H9 (cell line): ENCODE measurements around the gene RNLS. TPM values are rescaled to one million over a fixed set of nuclear protein-coding genes. Genes with fewer than 3 reads are reported as not detected.

ENCODE experiments used
- DNase-seq: peaks from one replicate; pipeline ENCODE4 v3.0.0-alpha.2; 2017
- H2AFZ ChIP-seq: one replicate; pipeline ENCODE4 v1.6.1; 2013; ENCODE audit warnings: mild to moderate bottlenecking, low read length, control low read depth, moderate library complexity
- H2AK5ac ChIP-seq: 2 replicates; pipeline ENCODE4 v1.6.1; 2013; ENCODE audit warnings: low read length, control low read depth, mixed read lengths; ENCODE audit not compliant: insufficient read length
- H2BK120ac ChIP-seq: one replicate; pipeline ENCODE4 v1.6.1; 2013; ENCODE audit warnings: low read depth, mild to moderate bottlenecking, low read length, control low read depth, inconsistent platforms; ENCODE audit not compliant: poor library complexity, severe bottlenecking
- H2BK12ac ChIP-seq: 2 replicates; pipeline ENCODE4 v1.6.1; 2013; ENCODE audit warnings: low read length, control low read depth, mixed read lengths, low read depth; ENCODE audit not compliant: insufficient read length
- H2BK15ac ChIP-seq: 2 replicates; pipeline ENCODE4 v1.6.1; 2013; ENCODE audit warnings: low read depth, low read length, control low read depth
- H2BK20ac ChIP-seq: one replicate; pipeline ENCODE4 v1.6.1; 2013; ENCODE audit warnings: low read depth, mild to moderate bottlenecking, low read length, control low read depth, inconsistent platforms; ENCODE audit not compliant: poor library complexity, severe bottlenecking
- H2BK5ac ChIP-seq: 2 replicates; pipeline ENCODE4 v1.6.1; 2013; ENCODE audit warnings: low read length, control low read depth, mixed read lengths; ENCODE audit not compliant: insufficient read length
- H3K14ac ChIP-seq: 2 replicates; pipeline ENCODE4 v1.6.1; 2013; ENCODE audit warnings: low read length, control low read depth; ENCODE audit not compliant: insufficient read depth
- H3K18ac ChIP-seq: 2 replicates; pipeline ENCODE4 v1.6.1; 2013; ENCODE audit warnings: low read depth, mild to moderate bottlenecking, mixed read lengths, low read length, control low read depth; ENCODE audit not compliant: insufficient read length
- H3K23ac ChIP-seq: 2 replicates; pipeline ENCODE4 v1.6.1; 2013; ENCODE audit warnings: low read length, control low read depth, mixed read lengths, low read depth; ENCODE audit not compliant: insufficient read length
- H3K23me2 ChIP-seq: 2 replicates; pipeline ENCODE4 v1.6.1; 2013; ENCODE audit warnings: low read depth, mild to moderate bottlenecking, mixed read lengths, low read length, control low read depth; ENCODE audit not compliant: insufficient read length, poor library complexity, severe bottlenecking
- H3K27ac ChIP-seq: 2 replicates; pipeline ENCODE4 v1.5.1; 2013; ENCODE audit warnings: low read length, control low read depth, mixed read lengths, low read depth; ENCODE audit not compliant: insufficient read length
- H3K27me3 ChIP-seq: 2 replicates; pipeline ENCODE4 v1.6.1; 2013; ENCODE audit warnings: low read length, control low read depth, inconsistent platforms; ENCODE audit not compliant: insufficient read depth
- H3K4ac ChIP-seq: 2 replicates; pipeline ENCODE4 v1.6.1; 2013; ENCODE audit warnings: low read depth, mild to moderate bottlenecking, control low read depth, inconsistent platforms, low read length, moderate library complexity
- H3K4me1 ChIP-seq: 2 replicates; pipeline ENCODE4 v1.6.1; 2013; ENCODE audit warnings: low read length, control low read depth, inconsistent platforms; ENCODE audit not compliant: insufficient read depth
- H3K4me2 ChIP-seq: 2 replicates; pipeline ENCODE4 v1.6.1; 2013; ENCODE audit warnings: low read length, control low read depth, mixed read lengths; ENCODE audit not compliant: insufficient read length, insufficient read depth
- H3K56ac ChIP-seq: 2 replicates; pipeline ENCODE4 v1.6.1; 2013; ENCODE audit warnings: low read depth, mild to moderate bottlenecking, mixed read lengths, low read length, control low read depth; ENCODE audit not compliant: insufficient read length
- H3K79me1 ChIP-seq: 2 replicates; pipeline ENCODE4 v1.6.1; 2013; ENCODE audit warnings: low read depth, mild to moderate bottlenecking, moderate library complexity, low read length, control low read depth, inconsistent platforms; ENCODE audit not compliant: insufficient read depth, poor library complexity, severe bottlenecking
- H3K79me2 ChIP-seq: 2 replicates; pipeline ENCODE4 v1.6.1; 2013; ENCODE audit warnings: low read length, control low read depth, inconsistent platforms; ENCODE audit not compliant: insufficient read depth
- H3K9ac ChIP-seq: 2 replicates; pipeline ENCODE4 v1.6.1; 2013; ENCODE audit warnings: low read length, control low read depth, mixed read lengths; ENCODE audit not compliant: insufficient read length; ENCODE audit errors: extremely low read depth
- H3K9me3 ChIP-seq: one replicate; pipeline ENCODE4 v1.6.1; 2013; ENCODE audit warnings: low read depth, low read length, inconsistent platforms; ENCODE audit not compliant: control insufficient read depth
- H3T11ph ChIP-seq: one replicate; pipeline ENCODE4 v1.6.1; 2013; ENCODE audit warnings: mild to moderate bottlenecking, low read length, control low read depth, inconsistent platforms
- H4K20me1 ChIP-seq: one replicate; pipeline ENCODE4 v1.6.1; 2013; ENCODE audit not compliant: control insufficient read depth, insufficient read length, insufficient read depth
- H4K5ac ChIP-seq: 2 replicates; pipeline ENCODE4 v1.6.1; 2013; ENCODE audit warnings: low read depth, mild to moderate bottlenecking, mixed read lengths, low read length, control low read depth; ENCODE audit not compliant: insufficient read length
- H4K8ac ChIP-seq: replicated peaks from 2 replicates; pipeline ENCODE4 v1.6.1; 2013; ENCODE audit warnings: low read length, control low read depth, mixed read lengths, low read depth; ENCODE audit not compliant: insufficient read length
- H4K91ac ChIP-seq: 2 replicates; pipeline ENCODE4 v1.6.1; 2013; ENCODE audit warnings: low read depth, mild to moderate bottlenecking, moderate library complexity, mixed read lengths, low read length, control low read depth; ENCODE audit not compliant: insufficient read length
- H3K27ac Mint-ChIP-seq, 3 experiments: 2 replicates in 2 of 3; 3 replicates in 1 of 3; pipeline ENCODE4 v1.8.0; 2020 to 2021; ENCODE audit warnings: mixed read lengths in 3 of 3, mild to moderate bottlenecking in 1 of 3, moderate library complexity in 1 of 3
- H3K27me3 Mint-ChIP-seq: 2 replicates; pipeline ENCODE4 v1.8.0; 2021; ENCODE audit warnings: low read depth, mild to moderate bottlenecking, moderate library complexity, mixed read lengths
- H3K36me3 Mint-ChIP-seq, 3 experiments: 2 replicates in 2 of 3; 3 replicates in 1 of 3; pipeline ENCODE4 v1.8.0; 2020 to 2021; ENCODE audit warnings: low read depth in 3 of 3, mixed read lengths in 3 of 3; ENCODE audit not compliant: insufficient read depth in 1 of 3
- H3K4me1 Mint-ChIP-seq, 2 experiments: 2 replicates each; pipeline ENCODE4 v1.8.0; 2020; ENCODE audit warnings: mixed read lengths in 2 of 2
- H3K4me3 Mint-ChIP-seq, 2 experiments: 2 replicates in 1 of 2; 3 replicates in 1 of 2; pipeline ENCODE4 v1.8.0; 2020 to 2021; ENCODE audit warnings: mild to moderate bottlenecking in 2 of 2, mixed read lengths in 2 of 2, moderate library complexity in 1 of 2
- H3K9me3 Mint-ChIP-seq, 2 experiments: 2 replicates in 1 of 2; 3 replicates in 1 of 2; pipeline ENCODE4 v1.8.0; 2020; ENCODE audit warnings: mild to moderate bottlenecking in 2 of 2, mixed read lengths in 2 of 2, moderate library complexity in 1 of 2
- CTCF ChIP-seq: fragments of 200-600 bp; sonication (generic); conservative IDR thresholded peaks from 3 replicates; pipeline ENCODE4 v1.8.0; 2021; ENCODE audit warnings: antibody characterized with exemption, mild to moderate bottlenecking
- total RNA-seq: library from RNA; stranded (reverse); gene quantifications from 2 replicates; pipeline ENCODE4 v1.2.1, GENCODE V29; 2021

The RNLS gene
- total RNA-seq, 1 experiment from 2014 or later: 7.5 TPM

GRCh38 chr10:88624840-88625239 lies 41.7 kb upstream of the RNLS start:
- no peak for TF ChIP-seq CTCF
- H4K8ac ChIP-seq: no peak overlapping the region
- H3K23me2 ChIP-seq: no peaks in the 10 kb centered on the region
- H2BK20ac ChIP-seq: no peak overlapping the region
- no peak overlapping the region for H3T11ph ChIP-seq
- Mint-ChIP-seq H3K4me3 (no peak overlapping the region), H3K27ac (no peak overlapping the region), H3K4me1 (peaks cover 0 to 6% of the 10 kb centered on the region in 2 experiments; a peak in 1 of 4 replicates), H3K9me3 (peaks cover 4% of the 10 kb centered on the region in 2 experiments; a peak in 3 of 5 replicates), H3K36me3 (no peaks in the 10 kb centered on the region), H3K27me3 (no peaks in the 10 kb centered on the region)
- no peak overlapping the region for H3K14ac ChIP-seq
- no peak overlapping the region for H3K18ac ChIP-seq
- no peaks in the 10 kb centered on the region for H3K9me3 ChIP-seq
- no peak overlapping the region for H2BK5ac ChIP-seq
- H3K4me1 ChIP-seq: no peaks in the 10 kb centered on the region
- H2BK12ac ChIP-seq: no peak overlapping the region
- no peak overlapping the region for H3K56ac ChIP-seq
- H4K20me1 ChIP-seq: no peaks in the 10 kb centered on the region
- no peak overlapping the region for H2AFZ ChIP-seq
- H3K79me2 ChIP-seq: no peaks in the 10 kb centered on the region
- H3K27ac ChIP-seq: no peak overlapping the region
- H3K4me2 ChIP-seq: no peak overlapping the region
- no peak overlapping the region for H4K5ac ChIP-seq
- no peak overlapping the region for H3K4ac ChIP-seq
- H3K27me3 ChIP-seq: no peaks in the 10 kb centered on the region
- no peak overlapping the region for H2BK120ac ChIP-seq
- no peak overlapping the region for H4K91ac ChIP-seq
- DNase-seq: no peak
- H2BK15ac ChIP-seq: no peak overlapping the region
- H3K9ac ChIP-seq: no peak overlapping the region
- H3K23ac ChIP-seq: no peak overlapping the region
- H2AK5ac ChIP-seq: no peak overlapping the region
- H3K79me1 ChIP-seq: no peaks in the 10 kb centered on the region
